Heart left ventricle (tissue), 16 donors: ENCODE measurements around the gene CCL22. TPM values are rescaled to one million over a fixed set of nuclear protein-coding genes. Genes with fewer than 3 reads are reported as not detected.

ENCODE experiments used
- ATAC-seq, 4 donors: fragments of 200-7000 bp; cut with Tn5 transposase; one replicate each; pipeline ENCODE4 v1.9.1; 2020 to 2022; ENCODE audit warnings: moderate library complexity in 4 of 4, mild to moderate bottlenecking in 3 of 4, moderate number of reproducible peaks in 1 of 4
- DNase-seq, 5 donors: peaks; one replicate each; pipeline ENCODE4 v3.0.0-alpha.2; 2020
- H3K27ac ChIP-seq, 12 donors: fragments of 200-600 bp; sonication (generic) in 4 of 12; one replicate each; pipeline versions ENCODE4 v1.5.0 to v1.8.0; 2016 to 2022; ENCODE audit warnings: mild to moderate bottlenecking in 2 of 12
- H3K27me3 ChIP-seq, 9 donors: fragments of 200-600 bp; sonication (generic) in 2 of 9; one replicate each; pipeline versions ENCODE4 v1.5.1 to v1.8.0; 2016 to 2022; ENCODE audit warnings: mild to moderate bottlenecking in 3 of 9
- H3K36me3 ChIP-seq, 9 donors: fragments of 200-600 bp; sonication (generic) in 2 of 9; one replicate each; pipeline versions ENCODE4 v1.5.0 to v1.8.0; 2018 to 2022; ENCODE audit warnings: mild to moderate bottlenecking in 2 of 9
- H3K4me1 ChIP-seq, 12 donors: fragments of 200-600 bp; sonication (generic) in 4 of 12; one replicate each; pipeline versions ENCODE4 v1.5.0 to v1.8.0; 2016 to 2022; ENCODE audit warnings: mild to moderate bottlenecking in 3 of 12
- H3K4me3 ChIP-seq, 12 donors: fragments of 200-600 bp; sonication (generic) in 4 of 12; one replicate each; pipeline versions ENCODE4 v1.5.0 to v1.8.0; 2017 to 2022; ENCODE audit warnings: mild to moderate bottlenecking in 9 of 12, moderate library complexity in 4 of 12
- H3K9me3 ChIP-seq, 12 donors: fragments of 200-600 bp; sonication (generic) in 4 of 12; one replicate each; pipeline versions ENCODE4 v1.5.0 to v1.8.0; 2016 to 2022; ENCODE audit warnings: mild to moderate bottlenecking in 1 of 12
- POLR2A ChIP-seq, 2 donors: fragments of 450-650 bp; IDR thresholded peaks; one replicate each; pipeline ENCODE4 v1.6.1; 2017; ENCODE audit warnings: antibody characterized with exemption in 2 of 2, mild to moderate bottlenecking in 2 of 2, moderate library complexity in 2 of 2
- WGBS, 4 donors: extraction: QIAGEN DNeasy Blood & Tissue Kit in 2 of 4; methylation state at CpG; one replicate each; pipeline versions ENCODE4 v1.1.5 to v1.1.7; 2013 to 2018; 5-methylcytosine and 5-hydroxymethylcytosine counted together
- intact Hi-C, 10 donors: fragments of 100-400 bp; cut with DNase I; formaldehyde crosslinking; loops; one replicate each; pipeline versions ENCODE4 v1.11.1 to v1.14.2; 2022
- polyA plus RNA-seq, 2 donors: library from polyadenylated mRNA; stranded (reverse); fragments of 200-250 nt; gene quantifications; one replicate each; pipeline ENCODE4 v1.2.3, GENCODE V29; 2013
- total RNA-seq, 9 donors: library from RNA; depleted of rRNA in 2 of 9; stranded (reverse); fragments of >200 nt in 2 of 9; fragmentation: NEBNext Ultra II Directional in 3 of 9; extraction: Animal tissue kit (Norgen Biotek cat#: 25700) in 3 of 9; gene quantifications; one replicate each; pipeline versions ENCODE4 v1.1.0 to v1.2.4, GENCODE V29; 2016 to 2023
- TF ChIP-seq, protein P1 (sequence below), 12 donors: fragments of 200-600 bp; sonication (generic) in 4 of 12; IDR thresholded peaks; one replicate each; pipeline versions ENCODE4 v1.5.0 to v1.8.0; 2018 to 2022; ENCODE audit warnings: antibody characterized with exemption in 12 of 12, mild to moderate bottlenecking in 5 of 12
- donor health status: ischemic (EF 13 %, LVEDD 7.1; RV severe dilation, severe dysfunction).
- donor health status: healthy with polysubstance abuse.
- donor health status: DM: no; HTN: yes; CAD: no.
- donor health status: DM: no; HTN: no; CAD: no.
- donor health status: ischemic (EF 25% LVEDD 6.9; RV normal size, moderate dysfunction).
- donor health status: ischemic (EF 25% LVEDD 5.7; RV mildly dilated, moderate dysfunction).
- donor health status: healthy.
- donor health status: DM: yes; HTN: yes; CAD: no.
- donor health status: ischemic (EF 35%, LVEDD 5.7; RV mildly dilated, moderate dysfunction).
- donor health status: nonischemic (EF 11% LVEDD 7.7; RV severe dilation, severe dysfunction).
- donor health status: DM: yes; HTN: yes; CAD: no.
- donor health status: PGD.
- donor health status: ischemic (EF 29% LVEDD 5.4; RV normal size, mild dysfunction).
- donor health status: nonischemic (EF 23%, LVEDD 6.1; RV moderate dilation, normal function).

Gene CCL22
- total and polyA plus RNA-seq, 11 donors, result 0.06 to 0.24 (median 0.12) TPM; not detected in 5

DNA sequence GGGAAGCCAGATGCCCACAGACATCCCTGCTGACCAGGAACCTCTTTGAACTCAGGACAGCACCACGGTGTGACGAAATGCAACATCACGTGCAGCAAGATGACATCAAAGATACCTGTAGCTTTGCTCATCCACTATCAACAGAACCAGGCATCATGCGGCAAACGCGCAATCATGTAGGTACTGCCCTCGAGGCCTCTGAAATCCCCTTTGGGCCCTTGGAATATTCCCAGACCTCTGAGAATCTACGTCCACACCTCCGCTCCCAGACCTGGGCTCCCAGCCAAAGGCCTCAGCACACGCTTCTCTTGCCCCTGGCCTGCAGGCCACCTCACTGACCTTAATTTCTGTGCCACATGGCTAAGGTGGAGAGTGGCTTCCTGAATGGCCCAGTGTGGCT lies 21.0 kb downstream of the CCL22 start:
- no peak for TF ChIP-seq POLR2A (IDR thresholded peaks at IDR 0.05)
- TF ChIP-seq, protein P1, sequence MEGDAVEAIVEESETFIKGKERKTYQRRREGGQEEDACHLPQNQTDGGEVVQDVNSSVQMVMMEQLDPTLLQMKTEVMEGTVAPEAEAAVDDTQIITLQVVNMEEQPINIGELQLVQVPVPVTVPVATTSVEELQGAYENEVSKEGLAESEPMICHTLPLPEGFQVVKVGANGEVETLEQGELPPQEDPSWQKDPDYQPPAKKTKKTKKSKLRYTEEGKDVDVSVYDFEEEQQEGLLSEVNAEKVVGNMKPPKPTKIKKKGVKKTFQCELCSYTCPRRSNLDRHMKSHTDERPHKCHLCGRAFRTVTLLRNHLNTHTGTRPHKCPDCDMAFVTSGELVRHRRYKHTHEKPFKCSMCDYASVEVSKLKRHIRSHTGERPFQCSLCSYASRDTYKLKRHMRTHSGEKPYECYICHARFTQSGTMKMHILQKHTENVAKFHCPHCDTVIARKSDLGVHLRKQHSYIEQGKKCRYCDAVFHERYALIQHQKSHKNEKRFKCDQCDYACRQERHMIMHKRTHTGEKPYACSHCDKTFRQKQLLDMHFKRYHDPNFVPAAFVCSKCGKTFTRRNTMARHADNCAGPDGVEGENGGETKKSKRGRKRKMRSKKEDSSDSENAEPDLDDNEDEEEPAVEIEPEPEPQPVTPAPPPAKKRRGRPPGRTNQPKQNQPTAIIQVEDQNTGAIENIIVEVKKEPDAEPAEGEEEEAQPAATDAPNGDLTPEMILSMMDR (IDR thresholded peaks at IDR 0.05), result no peak
- ATAC-seq (peak in 1 of 4 donors; percentile 14), DNase-seq (peak in 1 of 5 donors; percentile 44)
- H3K9me3 ChIP-seq, result no peaks in the 10 kb centered on the region
- H3K27me3 ChIP-seq, result no peaks in the 10 kb centered on the region
- intact Hi-C loops, result loop anchor here in 1 of 10 donors (10.0 kb wide), 1 partner anchor 65 kb away; no protein-coding TSS in a partner anchor
- peaks cover 0 to 31% (median 0%) of the 10 kb centered on the region in 9 donors for H3K36me3 ChIP-seq
- WGBS, 4 donors, result 45 to 79% (median 52%) methylated on average over 5 to 10 of the region's 10 CpGs
- H3K27ac ChIP-seq, result peak overlapping the region in 3 of 12 donors; percentile 3 to 30 (median 15)
- no peak overlapping the region for H3K4me3 ChIP-seq
- peaks cover 0 to 75% (median 36%) of the 10 kb centered on the region in 12 donors for H3K4me1 ChIP-seq

DNA sequence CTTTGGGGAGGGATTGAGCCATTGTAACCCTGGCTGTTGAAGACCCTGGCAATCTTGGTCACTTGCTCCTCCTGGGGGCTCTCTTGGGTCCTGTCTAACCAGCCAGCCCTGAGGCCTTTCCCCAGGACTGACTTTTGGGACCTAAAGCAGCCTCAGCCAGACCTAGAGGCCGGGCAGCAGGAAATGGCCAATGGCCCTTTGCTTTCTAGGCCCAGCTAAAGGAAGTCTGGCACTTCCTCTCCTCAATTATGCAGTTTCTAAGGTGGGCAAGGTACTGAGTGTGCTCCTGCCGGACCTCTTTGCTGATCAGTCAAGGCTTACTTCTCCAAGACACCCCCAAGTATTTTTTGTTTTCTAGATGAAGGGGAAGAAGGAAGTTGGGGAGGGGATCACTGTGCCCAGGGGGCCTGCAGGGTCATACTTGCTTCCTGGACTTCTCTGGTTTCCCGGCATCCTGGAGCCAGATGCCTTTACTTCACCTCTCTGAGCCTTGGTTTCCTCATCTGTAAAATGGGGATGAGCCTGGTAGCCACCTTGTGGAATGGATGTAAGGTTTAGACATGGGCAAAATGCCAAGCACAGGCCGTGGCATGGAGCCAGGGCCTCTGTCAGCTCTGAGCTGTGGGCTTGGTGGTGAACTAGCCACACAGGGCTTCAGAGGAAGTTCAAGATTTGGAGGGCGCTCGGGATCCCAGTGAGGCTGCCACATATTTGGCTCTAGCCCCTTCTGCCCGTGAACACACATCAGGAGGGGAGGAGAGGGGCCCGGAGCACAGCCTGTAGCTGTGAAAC lies 22.3 kb downstream of the CCL22 start:
- peak overlapping the region in 10 of 12 donors; percentile 11 to 46 (median 34) for H3K27ac ChIP-seq
- DNase-seq (peak in 2 of 5 donors; percentile 39 to 74), ATAC-seq (peak in 2 of 4 donors; percentile 5 to 9)
- 55 to 64% (median 59%) methylated on average over 6 to 8 of the region's 8 CpGs for WGBS, 4 donors
- no peaks in the 10 kb centered on the region for H3K9me3 ChIP-seq
- peaks cover 0 to 67% (median 42%) of the 10 kb centered on the region in 12 donors for H3K4me1 ChIP-seq
- TF ChIP-seq, protein P1 (IDR thresholded peaks at IDR 0.05), result no peak
- no peak for TF ChIP-seq POLR2A (IDR thresholded peaks at IDR 0.05)
- H3K27me3 ChIP-seq, result no peaks in the 10 kb centered on the region
- intact Hi-C loops, result no loop called here
- peaks cover 0 to 30% (median 0%) of the 10 kb centered on the region in 9 donors for H3K36me3 ChIP-seq
- no peak overlapping the region for H3K4me3 ChIP-seq

DNA sequence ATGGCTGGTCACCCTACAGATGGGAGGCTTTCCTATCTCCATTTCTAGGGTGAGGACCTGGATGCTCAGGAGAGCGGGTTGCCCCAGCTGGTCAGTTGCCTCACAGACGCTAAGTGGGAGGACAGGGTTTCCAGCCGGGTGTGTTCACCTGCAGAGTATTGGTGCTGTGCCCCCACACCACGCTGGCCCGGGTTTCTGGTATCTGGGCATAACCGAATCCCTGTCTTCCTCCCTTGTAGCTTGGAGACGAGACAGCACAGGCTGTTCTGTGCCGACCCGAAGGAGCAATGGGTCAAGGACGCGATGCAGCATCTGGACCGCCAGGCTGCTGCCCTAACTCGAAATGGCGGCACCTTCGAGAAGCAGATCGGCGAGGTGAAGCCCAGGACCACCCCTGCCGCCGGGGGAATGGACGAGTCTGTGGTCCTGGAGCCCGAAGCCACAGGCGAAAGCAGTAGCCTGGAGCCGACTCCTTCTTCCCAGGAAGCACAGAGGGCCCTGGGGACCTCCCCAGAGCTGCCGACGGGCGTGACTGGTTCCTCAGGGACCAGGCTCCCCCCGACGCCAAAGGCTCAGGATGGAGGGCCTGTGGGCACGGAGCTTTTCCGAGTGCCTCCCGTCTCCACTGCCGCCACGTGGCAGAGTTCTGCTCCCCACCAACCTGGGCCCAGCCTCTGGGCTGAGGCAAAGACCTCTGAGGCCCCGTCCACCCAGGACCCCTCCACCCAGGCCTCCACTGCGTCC lies 23.4 kb downstream of the CCL22 start:
- DNase-seq (no peak), ATAC-seq (no peak)
- Histone ChIP-seq H3K4me3 (no peak overlapping the region), H3K36me3 (peaks cover 0 to 28% (median 0%) of the 10 kb centered on the region in 9 donors), H3K4me1 (peaks cover 3 to 71% (median 49%) of the 10 kb centered on the region in 12 donors), H3K27me3 (no peaks in the 10 kb centered on the region), H3K27ac (peak overlapping the region in 2 of 12 donors; percentile 30 to 46), H3K9me3 (no peaks in the 10 kb centered on the region)
- 83 to 91% (median 87%) methylated on average over 29 to 35 of the region's 35 CpGs for WGBS, 4 donors
- TF ChIP-seq, protein P1 (IDR thresholded peaks at IDR 0.05), result no peak
- TF ChIP-seq POLR2A (IDR thresholded peaks at IDR 0.05), result no peak
- intact Hi-C loops, result no loop called here
